ENCODE data around the gene CDH3.

The CDH3 gene

GRCh38 chr16:68652659-68653058 lies 7.5 kb downstream of the CDH3 start:
- DNase-seq, result no peak

GRCh38 chr16:68655806-68656205 lies 10.7 kb downstream of the CDH3 start:
- DNase-seq, result no peak

GRCh38 chr16:68656751-68657150 lies 11.6 kb downstream of the CDH3 start:
- DNase-seq, result no peak

DNA sequence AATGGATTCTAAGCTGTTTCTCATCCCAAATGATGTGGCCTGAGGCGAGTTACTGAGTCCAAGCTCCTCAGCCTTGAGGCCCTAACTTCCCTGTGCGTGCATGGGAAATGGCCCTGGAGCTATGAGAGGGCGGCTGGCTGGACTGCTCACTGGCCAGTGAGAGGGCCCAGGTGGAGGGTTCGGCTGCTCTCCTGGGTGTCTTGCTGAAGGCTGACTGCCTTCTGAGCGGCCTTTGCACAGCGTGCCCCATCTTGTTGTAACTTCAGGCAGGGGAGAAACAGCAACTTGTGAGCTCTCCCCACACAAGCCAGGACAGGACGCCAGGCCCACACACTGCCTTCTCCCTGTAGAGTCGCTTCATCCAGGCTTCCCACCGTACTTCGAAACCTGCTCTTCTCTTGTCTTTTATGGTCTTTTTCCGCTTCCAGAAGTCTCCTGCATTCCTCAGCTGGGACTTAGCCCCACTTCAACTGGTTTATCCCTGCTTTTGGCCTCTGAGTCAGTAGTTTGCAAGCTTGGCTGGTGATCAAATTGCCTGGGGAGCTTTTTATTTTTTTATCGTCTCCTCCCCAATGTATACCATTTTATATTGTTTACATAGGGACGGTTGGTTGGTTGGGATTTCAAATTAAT lies 13.3 kb downstream of the CDH3 start:
- no peak for DNase-seq

DNA sequence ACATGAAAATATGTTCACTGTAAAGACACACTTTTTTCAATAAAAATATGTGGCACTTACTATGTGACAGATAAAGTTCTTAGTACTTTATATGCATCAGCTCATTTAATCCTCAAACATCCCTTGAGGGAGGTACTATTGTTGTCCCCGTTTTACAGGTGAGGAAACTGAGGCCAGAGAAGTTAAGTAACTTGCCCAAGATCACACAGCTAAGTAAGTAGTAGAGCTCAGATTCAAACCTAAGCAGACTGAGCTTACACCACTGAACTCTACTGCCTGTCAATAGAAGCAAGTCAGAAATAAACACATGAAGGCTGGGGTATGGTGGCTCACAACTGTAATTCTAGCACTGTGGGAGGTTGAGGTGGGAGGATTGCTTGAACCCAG lies 13.9 kb downstream of the CDH3 start:
- DNase-seq, result no peak

DNA sequence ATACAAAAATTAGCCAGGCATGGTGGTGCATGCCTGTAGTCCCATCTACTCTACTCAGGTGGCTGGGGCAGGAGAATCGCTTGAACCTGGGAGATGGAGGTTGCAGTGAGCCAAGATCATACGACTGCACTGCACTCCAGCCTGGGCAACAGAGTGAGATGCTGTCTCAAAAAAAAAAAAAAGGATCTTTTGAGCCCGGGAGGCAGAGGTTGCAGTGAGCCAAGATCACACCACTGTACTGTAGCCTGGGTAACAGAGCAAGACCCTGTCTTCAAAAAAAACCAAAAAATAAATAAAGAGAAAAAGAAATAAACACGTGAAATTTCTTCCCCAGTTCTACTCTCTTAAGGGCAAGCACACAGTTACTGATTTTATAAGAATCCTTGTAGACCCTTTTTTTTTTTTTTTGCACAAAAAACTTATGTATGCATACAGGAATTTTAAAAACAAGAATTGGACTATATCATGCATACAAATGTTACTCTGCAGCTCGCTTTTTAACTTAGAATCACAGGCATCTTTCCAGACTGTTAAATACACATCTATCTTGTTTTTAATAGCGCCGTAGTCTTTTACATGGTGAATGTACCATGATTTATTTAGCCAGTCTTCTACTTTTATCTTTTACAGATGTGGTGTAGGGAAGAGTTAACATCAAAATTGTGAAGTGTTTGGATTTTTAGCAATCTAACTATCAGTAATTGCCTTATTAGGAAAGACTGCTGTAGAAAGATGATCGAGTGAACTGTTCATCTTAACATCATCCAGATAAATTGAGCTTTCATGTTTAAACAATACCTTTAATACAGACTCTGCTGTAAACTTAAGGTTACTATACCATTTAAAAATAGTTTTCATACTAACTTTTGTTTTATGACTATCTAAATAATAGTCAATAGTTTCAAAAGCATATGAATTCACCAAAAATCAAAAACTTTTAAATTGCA lies 14.6 kb downstream of the CDH3 start:
- DNase-seq, result no peak

- DNase-seq, result no peak
Measured at GRCh38 chr16:68660359-68660795, 15.3 kb downstream of the CDH3 start.

GRCh38 chr16:68662035-68662434 lies 16.9 kb downstream of the CDH3 start:
- DNase-seq, result no peak

GRCh38 chr16:68664297-68664696 lies 19.2 kb downstream of the CDH3 start:
- no peak for DNase-seq

GRCh38 chr16:68665501-68665900 lies 20.4 kb downstream of the CDH3 start:
- DNase-seq, result no peak

- no peak for DNase-seq
Measured at GRCh38 chr16:68668266-68668665, 23.2 kb downstream of the CDH3 start.

DNA sequence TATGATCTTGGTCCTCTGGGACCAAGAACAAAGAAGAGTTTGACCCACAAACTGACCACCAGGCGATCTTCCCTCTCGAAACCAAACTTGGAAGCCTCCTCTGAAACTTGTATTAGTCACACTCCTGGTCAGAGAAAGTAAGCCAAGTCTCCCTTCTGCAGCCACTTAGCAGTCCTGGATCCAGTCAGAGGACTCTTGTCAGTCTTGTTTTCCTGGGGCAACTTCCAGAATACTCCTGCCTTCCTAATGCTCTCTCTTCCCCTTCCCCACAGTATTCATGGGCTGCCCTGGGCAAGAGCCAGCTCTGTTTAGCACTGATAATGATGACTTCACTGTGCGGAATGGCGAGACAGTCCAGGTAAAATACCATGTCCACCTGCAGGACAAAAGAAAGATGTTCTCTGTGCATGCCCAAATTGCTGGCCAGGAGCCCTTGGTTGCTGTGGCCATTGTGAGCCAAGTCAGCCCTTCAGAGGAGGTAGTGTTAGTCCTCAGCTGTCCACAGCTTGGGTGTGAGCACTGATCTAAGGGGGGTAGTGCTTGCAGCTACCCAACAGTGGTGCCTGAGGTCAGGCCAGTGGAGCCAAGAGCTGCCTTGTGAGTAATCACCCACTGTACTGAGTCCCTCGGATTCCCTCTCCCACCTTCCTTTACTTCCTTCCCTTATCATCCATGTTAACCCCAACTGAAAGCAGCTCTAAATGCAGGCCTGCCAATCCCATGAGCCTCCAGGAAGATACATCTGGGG lies 31.2 kb downstream of the CDH3 start:
- DNase-seq, result no peak

DNA sequence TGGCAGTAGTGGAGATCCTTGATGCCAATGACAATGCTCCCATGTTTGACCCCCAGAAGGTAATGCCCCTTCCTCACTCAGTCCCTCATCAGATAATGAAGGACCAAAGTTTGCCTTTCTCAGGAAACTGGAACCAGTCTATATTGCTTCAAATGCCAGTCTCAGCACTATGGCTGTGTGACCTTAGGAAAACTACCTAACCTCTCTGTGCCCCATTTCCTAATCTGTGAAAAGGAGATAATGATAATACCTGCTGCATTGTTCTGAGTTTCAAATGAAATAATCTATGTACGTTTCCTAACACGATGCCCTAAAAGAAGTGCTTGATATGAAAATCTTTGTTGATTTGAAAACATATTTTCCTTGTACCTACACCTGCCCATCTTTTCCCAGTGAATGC lies 35.9 kb downstream of the CDH3 start:
- no peak for DNase-seq

- no peak for DNase-seq
Measured at GRCh38 chr16:68685685-68686478, 40.8 kb downstream of the CDH3 start.

DNA sequence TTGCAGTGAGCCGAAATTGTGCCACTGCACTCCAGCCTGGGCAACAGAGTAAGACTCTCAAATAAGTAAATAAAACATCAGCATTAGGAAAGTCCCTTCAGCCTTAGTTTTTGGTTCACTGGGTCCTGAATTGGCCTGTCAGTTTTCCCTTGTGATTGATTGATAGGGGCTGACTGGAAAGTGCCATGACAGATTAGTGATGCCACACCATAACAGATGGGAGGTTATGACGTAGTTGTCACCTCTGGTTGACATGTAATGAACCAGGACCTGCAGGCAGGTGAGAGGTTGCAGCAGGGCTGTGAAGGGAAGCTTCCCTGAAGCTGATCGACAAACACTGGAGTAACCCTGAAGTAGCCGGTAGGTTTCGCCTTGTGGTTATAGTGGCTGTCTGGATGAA lies 41.8 kb downstream of the CDH3 start:
- no peak for DNase-seq

DNA sequence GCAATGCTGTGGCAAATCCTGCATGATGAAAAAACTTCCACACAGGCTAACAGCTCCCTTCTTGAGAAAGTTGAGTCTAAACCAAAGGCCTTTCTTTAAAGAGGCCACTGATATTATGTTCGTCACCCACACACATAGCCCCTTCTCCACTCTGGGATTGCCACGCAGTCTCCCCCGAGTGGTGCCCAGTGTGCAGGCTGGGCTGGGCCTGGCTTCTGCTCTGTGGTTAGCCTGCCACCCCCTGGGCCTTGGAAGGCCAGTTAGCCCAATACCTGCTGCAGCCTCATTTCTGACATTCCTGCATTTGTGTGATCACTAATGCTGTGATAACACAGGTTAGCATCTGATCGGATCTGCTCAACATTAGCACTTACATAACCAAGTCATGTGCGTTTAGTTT lies 44.8 kb downstream of the CDH3 start:
- no peak for DNase-seq

- DNase-seq, result no peak
Measured at GRCh38 chr16:68695575-68695974, 50.5 kb downstream of the CDH3 start.

DNA sequence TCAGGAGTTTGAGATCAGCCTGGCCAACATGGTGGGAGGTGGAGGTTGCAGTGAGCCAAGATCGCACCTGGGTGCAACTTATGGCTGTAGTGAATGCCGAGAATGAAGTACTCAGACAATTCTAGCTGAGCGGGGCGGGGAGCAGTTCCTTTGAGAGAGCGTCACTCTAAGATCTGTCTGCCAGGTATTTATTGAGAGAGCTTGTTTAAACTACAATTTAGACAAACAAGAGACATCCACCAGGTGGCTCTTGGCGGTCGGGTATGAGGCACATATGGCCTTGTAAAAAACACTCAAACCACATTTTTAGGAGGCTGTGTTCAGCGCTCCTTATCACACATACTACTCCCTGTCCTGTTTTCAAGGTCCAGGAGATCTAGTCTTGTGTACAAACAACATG lies 51.4 kb downstream of the CDH3 start:
- no peak for DNase-seq

- no peak for DNase-seq
Measured at GRCh38 chr16:68698091-68698490, 53.0 kb downstream of the CDH3 start.

DNA sequence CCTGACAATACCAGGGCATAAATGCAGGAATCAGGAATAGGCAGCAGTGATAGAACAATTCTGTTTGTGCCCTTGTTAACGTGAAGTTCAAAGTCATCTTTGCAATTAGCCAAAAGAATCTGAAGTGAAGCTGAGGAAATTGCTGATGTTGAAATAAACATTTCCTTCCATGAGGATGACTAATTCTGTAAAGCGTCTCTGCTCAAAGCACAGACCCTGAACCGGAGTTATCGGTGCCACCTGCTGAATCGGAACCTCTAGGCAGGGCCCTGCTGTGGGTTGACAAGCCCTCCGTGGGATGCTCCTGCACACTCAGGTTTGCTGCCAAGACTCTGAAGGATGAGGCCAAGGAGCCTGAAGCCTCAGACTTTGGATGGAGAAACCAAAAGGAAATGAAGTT lies 55.0 kb downstream of the CDH3 start:
- no peak for DNase-seq

- no peak for DNase-seq
Measured at GRCh38 chr16:68700831-68701230, 55.7 kb downstream of the CDH3 start.

GRCh38 chr16:68704232-68704867 lies 59.2 kb downstream of the CDH3 start:
- peak; percentile 35 for DNase-seq

Measured in NCI-H187 treated with DMSO at 0.1 percent for 48 hours (cell line).